PFSK-1 (cell line): ENCODE measurements around the gene TNS3.

ENCODE experiments used
- FOXP2 ChIP-seq: optimal IDR thresholded peaks from 2 replicates; pipeline ENCODE3; 2011; ENCODE audit warnings: borderline replicate concordance, control low read depth, inconsistent platforms; ENCODE audit not compliant: insufficient read depth; ENCODE audit errors: extremely low read length, extremely low read depth
- POLR2AphosphoS5 ChIP-seq: IDR thresholded peaks from 2 replicates; pipeline ENCODE4 v1.6.1; 2012; ENCODE audit warnings: low read depth, mild to moderate bottlenecking, control low read depth, low read length, moderate library complexity
- REST ChIP-seq, 2 experiments: IDR thresholded peaks; 2 replicates each; pipeline versions ENCODE4 v1.6.1 to v1.8.0; 2011 to 2012; ENCODE audit warnings: low read depth in 2 of 2, low read length in 2 of 2, control low read depth in 1 of 2, inconsistent platforms in 1 of 2, mild to moderate bottlenecking in 1 of 2, moderate library complexity in 1 of 2; ENCODE audit not compliant: insufficient read depth in 1 of 2

- TF ChIP-seq REST (IDR thresholded peaks at IDR 0.05; ENCODE audit: insufficient read depth in 1 of 2, low read depth in 2 of 2, low read length in 2 of 2) (no peak), POLR2AphosphoS5 (no peak), FOXP2 (no peak)
These were observed 296.9 kb downstream of the TNS3 start for GRCh38 chr7:47284691-47285635.
